ENCODE results near the gene PRSS48.
"Not testable (repeated sequence)": the region's sequence is repeated elsewhere in the genome, so short reads cannot be mapped to it uniquely, and the experiment has no call there.

PRSS48 gene

DNA sequence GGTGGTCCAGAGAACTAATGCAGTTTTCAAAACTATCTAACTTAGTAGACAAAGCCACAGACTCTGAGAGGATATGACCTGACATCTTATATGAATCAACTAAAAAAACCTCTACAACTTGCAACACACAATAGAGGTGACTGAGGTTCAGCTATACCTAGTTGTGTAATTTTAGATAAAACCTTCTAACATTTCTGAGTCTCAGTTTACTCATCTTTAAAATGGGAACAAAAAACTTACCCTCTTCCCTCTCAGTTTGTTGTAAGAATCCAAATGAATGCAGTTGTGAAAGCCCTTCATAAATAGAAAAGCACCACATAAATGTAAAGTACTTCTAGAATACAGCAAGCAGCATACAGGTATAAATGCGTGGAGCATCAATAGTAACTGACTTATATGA is 42.5 kb downstream of the PRSS48 start:
- FAIRE-seq = no peak

GRCh38 chr4:151321586-151321985 is 44.6 kb downstream of the PRSS48 start:
- FAIRE-seq = no peak

- not testable (repeated sequence) for FAIRE-seq
Measured at GRCh38 chr4:151322161-151322560, 45.2 kb downstream of the PRSS48 start.

DNA sequence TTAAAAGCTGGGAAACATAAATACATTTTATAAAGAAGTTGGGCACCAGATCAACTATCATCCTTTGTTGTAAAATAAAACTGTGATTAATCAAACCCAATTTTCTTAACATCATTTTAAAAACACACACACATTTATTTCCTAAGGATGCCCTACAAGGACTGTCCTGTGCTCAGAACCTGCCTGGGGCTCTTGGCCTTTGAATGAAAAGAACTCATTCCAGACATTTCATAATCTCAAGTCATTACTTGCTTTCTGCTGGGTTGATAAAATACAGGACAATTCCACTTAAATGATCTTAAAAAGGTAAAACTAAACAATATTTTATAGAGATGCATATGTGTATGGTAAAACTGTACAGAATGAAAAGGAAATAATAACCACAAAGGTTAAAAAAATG is 45.6 kb downstream of the PRSS48 start:
- no peak for FAIRE-seq

- no peak for FAIRE-seq
Measured at GRCh38 chr4:151323667-151324066, 46.7 kb downstream of the PRSS48 start.

DNA sequence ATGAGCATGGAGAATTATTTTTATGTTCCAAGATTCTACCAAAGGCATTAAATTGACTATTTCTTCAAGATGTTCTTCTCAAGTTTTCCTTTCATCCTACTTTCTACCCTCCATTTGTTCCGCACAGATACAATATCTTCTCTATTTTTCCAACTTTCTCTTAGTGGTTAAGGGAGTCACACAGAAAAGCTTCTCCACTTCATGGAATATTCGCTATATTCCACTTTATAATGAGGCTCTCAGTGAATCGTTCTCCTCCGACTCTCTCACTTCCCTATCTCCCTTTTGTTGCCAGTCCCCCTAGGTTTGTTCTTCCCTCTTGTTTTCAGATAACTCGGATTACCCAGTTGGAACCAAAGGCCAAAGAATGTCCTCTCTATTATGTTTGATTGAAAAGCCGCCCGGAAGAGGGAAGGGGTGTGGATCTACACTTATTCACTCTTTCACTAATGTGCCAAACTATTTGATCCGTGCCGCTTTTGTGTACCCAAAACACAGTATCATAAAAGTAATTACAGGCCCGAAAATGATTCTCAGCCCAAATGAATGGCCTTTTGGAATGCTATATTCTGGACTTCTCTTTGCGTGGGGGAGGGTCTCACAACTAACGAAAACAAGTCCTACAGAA is 47.3 kb downstream of the PRSS48 start:
- FAIRE-seq = no peak

- peak; percentile 56 for FAIRE-seq
Measured at GRCh38 chr4:151324752-151325110, 47.8 kb downstream of the PRSS48 start.

GRCh38 chr4:151325111-151325948 is 48.4 kb downstream of the PRSS48 start, which contains the start of gene SH3D19:
Gene SH3D19 (minus strand): TSS chr4:151325605. CDS start chr4:151325352, 253 bp downstream.
- FAIRE-seq = no peak

- FAIRE-seq = no peak
Measured at GRCh38 chr4:151325949-151326246, 48.9 kb downstream of the PRSS48 start.

DNA sequence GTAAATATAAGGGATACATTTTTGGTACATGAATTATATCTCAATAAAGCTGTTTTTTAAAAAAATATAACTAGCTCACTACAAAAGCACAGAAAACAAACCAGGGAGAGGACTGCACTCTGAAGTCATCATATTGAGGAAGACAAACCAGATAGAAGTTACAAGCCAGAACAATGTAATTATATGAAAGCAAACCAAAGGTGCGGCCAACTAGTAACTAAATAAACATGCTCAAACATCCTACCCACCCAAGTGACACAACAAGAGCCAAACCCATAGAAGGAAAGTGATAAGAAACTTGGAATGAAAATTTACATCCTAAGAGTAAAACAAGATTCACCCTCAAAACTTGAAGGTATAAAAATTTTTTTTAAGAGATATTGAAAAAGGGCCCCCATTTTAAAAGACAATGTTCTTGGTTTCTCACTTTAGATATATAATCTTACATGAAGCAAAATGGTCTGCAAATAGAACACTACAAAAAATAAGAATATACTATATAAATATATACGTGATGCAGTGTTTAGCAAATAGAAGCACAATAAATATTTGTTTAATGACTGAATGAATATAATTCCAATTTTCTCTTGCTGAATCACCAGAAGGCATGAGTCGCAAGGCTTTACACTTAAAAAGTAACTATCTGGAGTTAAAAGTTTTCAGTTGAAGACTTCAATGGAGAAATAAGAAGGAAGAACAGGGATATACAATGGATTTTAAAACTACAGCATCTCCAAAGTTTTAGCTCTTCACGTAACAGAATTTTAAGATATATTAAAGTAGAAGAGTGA is 52.5 kb downstream of the PRSS48 start:
- FAIRE-seq = no peak

GRCh38 chr4:151331276-151332042 is 54.5 kb downstream of the PRSS48 start:
- FAIRE-seq = no peak

GRCh38 chr4:151339467-151339866 is 62.5 kb downstream of the PRSS48 start:
- no peak for FAIRE-seq

- FAIRE-seq = no peak
Measured at GRCh38 chr4:151340751-151341385, 63.9 kb downstream of the PRSS48 start.
